Liver (tissue), 3 donors: ENCODE data around the gene SH3D19.

ENCODE experiments used
- EGR1 ChIP-seq, 2 donors: IDR thresholded peaks; 2 replicates each; pipeline ENCODE4 v1.6.1; 2016 to 2018; ENCODE audit warnings: antibody characterized with exemption in 2 of 2, low read depth in 2 of 2
- FOXA1 ChIP-seq: IDR thresholded peaks from 2 replicates; pipeline ENCODE4 v1.6.1; 2016; ENCODE audit warnings: antibody characterized with exemption
- FOXA2 ChIP-seq: IDR thresholded peaks from 2 replicates; pipeline ENCODE4 v1.6.1; 2016; ENCODE audit warnings: antibody characterized with exemption
- GABPA ChIP-seq, 2 donors: IDR thresholded peaks in 1 of 2; conservative IDR thresholded peaks in 1 of 2; 2 replicates each; pipeline ENCODE4 v1.6.1; 2016; ENCODE audit warnings: antibody characterized with exemption in 2 of 2, mild to moderate bottlenecking in 1 of 2, moderate library complexity in 1 of 2
- JUND ChIP-seq, 2 donors: IDR thresholded peaks; 2 replicates each; pipeline ENCODE4 v1.6.1; 2016; ENCODE audit warnings: antibody characterized with exemption in 2 of 2
- RAD21 ChIP-seq, 2 donors: IDR thresholded peaks; 2 replicates each; pipeline ENCODE4 v1.6.1; 2016; ENCODE audit warnings: antibody characterized with exemption in 2 of 2, mild to moderate bottlenecking in 2 of 2
- SP1 ChIP-seq: IDR thresholded peaks from 2 replicates; pipeline ENCODE4 v1.6.1; 2018; ENCODE audit warnings: antibody characterized with exemption, mild to moderate bottlenecking
- TAF1 ChIP-seq: conservative IDR thresholded peaks from 2 replicates; pipeline ENCODE4 v1.6.1; 2016; ENCODE audit warnings: antibody characterized with exemption, mild to moderate bottlenecking
- YY1 ChIP-seq: IDR thresholded peaks from 2 replicates; pipeline ENCODE4 v1.6.1; 2016; ENCODE audit warnings: antibody characterized with exemption, mild to moderate bottlenecking
- TF ChIP-seq, protein P1 (sequence below): IDR thresholded peaks from 2 replicates; pipeline ENCODE4 v1.6.1; 2016; ENCODE audit warnings: antibody characterized with exemption, mild to moderate bottlenecking
- TF ChIP-seq, protein P2 (sequence below): fragments of 150-350 bp; IDR thresholded peaks from 2 replicates; pipeline ENCODE4 v1.5.1; 2017; ENCODE audit warnings: improper control_type of control experiment, low read depth, low read length; ENCODE audit not compliant: missing input control
- TF ChIP-seq, protein P3 (sequence below): IDR thresholded peaks from 2 replicates; pipeline ENCODE4 v1.6.1; 2016; ENCODE audit warnings: antibody characterized with exemption
- donor health status: healthy.
- donor health status: healthy.

DNA sequence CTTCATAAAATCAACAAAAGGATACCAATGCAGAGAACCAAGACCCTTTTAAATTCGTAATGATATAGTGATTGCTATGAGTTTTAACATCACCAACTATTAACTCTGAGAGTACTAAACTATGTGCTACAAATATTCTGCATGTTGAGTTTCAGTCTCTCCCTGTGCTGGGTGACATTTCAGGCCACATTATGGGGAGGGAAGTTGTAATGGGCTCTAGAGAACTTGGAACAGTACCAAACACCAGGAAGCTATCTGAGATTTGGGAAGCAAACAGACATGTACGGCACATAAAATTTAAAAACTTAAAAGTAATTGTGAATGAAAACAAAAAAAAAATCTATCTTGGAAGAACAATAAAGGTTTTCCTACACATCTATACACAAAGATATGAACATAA, 108.1 kb downstream of the SH3D19 start:
- TF ChIP-seq, protein P1, sequence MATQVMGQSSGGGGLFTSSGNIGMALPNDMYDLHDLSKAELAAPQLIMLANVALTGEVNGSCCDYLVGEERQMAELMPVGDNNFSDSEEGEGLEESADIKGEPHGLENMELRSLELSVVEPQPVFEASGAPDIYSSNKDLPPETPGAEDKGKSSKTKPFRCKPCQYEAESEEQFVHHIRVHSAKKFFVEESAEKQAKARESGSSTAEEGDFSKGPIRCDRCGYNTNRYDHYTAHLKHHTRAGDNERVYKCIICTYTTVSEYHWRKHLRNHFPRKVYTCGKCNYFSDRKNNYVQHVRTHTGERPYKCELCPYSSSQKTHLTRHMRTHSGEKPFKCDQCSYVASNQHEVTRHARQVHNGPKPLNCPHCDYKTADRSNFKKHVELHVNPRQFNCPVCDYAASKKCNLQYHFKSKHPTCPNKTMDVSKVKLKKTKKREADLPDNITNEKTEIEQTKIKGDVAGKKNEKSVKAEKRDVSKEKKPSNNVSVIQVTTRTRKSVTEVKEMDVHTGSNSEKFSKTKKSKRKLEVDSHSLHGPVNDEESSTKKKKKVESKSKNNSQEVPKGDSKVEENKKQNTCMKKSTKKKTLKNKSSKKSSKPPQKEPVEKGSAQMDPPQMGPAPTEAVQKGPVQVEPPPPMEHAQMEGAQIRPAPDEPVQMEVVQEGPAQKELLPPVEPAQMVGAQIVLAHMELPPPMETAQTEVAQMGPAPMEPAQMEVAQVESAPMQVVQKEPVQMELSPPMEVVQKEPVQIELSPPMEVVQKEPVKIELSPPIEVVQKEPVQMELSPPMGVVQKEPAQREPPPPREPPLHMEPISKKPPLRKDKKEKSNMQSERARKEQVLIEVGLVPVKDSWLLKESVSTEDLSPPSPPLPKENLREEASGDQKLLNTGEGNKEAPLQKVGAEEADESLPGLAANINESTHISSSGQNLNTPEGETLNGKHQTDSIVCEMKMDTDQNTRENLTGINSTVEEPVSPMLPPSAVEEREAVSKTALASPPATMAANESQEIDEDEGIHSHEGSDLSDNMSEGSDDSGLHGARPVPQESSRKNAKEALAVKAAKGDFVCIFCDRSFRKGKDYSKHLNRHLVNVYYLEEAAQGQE = no peak
- TF ChIP-seq FOXA2 = no peak
- TF ChIP-seq, protein P2, sequence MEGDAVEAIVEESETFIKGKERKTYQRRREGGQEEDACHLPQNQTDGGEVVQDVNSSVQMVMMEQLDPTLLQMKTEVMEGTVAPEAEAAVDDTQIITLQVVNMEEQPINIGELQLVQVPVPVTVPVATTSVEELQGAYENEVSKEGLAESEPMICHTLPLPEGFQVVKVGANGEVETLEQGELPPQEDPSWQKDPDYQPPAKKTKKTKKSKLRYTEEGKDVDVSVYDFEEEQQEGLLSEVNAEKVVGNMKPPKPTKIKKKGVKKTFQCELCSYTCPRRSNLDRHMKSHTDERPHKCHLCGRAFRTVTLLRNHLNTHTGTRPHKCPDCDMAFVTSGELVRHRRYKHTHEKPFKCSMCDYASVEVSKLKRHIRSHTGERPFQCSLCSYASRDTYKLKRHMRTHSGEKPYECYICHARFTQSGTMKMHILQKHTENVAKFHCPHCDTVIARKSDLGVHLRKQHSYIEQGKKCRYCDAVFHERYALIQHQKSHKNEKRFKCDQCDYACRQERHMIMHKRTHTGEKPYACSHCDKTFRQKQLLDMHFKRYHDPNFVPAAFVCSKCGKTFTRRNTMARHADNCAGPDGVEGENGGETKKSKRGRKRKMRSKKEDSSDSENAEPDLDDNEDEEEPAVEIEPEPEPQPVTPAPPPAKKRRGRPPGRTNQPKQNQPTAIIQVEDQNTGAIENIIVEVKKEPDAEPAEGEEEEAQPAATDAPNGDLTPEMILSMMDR = no peak
- no peak for TF ChIP-seq TAF1
- TF ChIP-seq, protein P3, sequence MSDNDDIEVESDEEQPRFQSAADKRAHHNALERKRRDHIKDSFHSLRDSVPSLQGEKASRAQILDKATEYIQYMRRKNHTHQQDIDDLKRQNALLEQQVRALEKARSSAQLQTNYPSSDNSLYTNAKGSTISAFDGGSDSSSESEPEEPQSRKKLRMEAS = no peak
- no peak for TF ChIP-seq YY1
- TF ChIP-seq EGR1 (IDR thresholded peaks at IDR 0.05; ENCODE audit: low read depth in 2 of 2) = no peak
- no peak for TF ChIP-seq SP1
- TF ChIP-seq GABPA (IDR thresholded peaks at IDR 0.05 in 1 of 2, conservative IDR thresholded peaks at IDR 0.05 in 1 of 2) = no peak
- no peak for TF ChIP-seq RAD21 (IDR thresholded peaks at IDR 0.05)
- no peak for TF ChIP-seq JUND (IDR thresholded peaks at IDR 0.05)
- no peak for TF ChIP-seq FOXA1
